Measurements from ENCODE around the gene TCERG1L.
"Not testable (repeated sequence)": the region's sequence is repeated elsewhere in the genome, so short reads cannot be mapped to it uniquely, and the experiment has no call there.

TCERG1L gene

GRCh38 chr10:131249238-131249954 is 62.1 kb downstream of the TCERG1L start:
- no peak for DNase-seq (ENCODE audit: low read depth in 2 of 2)

- no peak for DNase-seq (ENCODE audit: low read depth in 2 of 2)
Observed at GRCh38 chr10:131248376-131249165, 63.0 kb downstream of the TCERG1L start.

GRCh38 chr10:131247873-131248272 is 63.6 kb downstream of the TCERG1L start:
- no peak for DNase-seq (ENCODE audit: low read depth in 2 of 2)

DNA sequence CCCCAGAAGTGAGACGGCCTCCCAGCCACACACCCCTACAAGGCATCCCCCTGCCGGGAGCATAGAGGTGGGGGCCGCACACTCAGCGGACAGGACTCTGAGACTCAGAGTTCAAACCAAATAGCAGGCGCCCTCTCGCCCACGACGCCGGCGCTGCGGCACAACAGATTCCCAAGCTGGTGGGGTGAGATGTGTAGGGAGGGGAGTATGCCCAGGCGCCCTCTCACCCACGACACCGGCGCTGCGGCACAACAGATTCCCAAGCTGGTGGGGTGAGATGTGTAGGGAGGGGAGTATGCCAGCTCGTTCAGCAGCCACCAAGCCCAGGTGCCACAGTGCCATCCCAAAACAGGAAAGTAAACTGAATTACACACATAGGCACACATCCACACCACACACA is 64.7 kb downstream of the TCERG1L start:
- no peak for DNase-seq (ENCODE audit: low read depth in 2 of 2)

DNA sequence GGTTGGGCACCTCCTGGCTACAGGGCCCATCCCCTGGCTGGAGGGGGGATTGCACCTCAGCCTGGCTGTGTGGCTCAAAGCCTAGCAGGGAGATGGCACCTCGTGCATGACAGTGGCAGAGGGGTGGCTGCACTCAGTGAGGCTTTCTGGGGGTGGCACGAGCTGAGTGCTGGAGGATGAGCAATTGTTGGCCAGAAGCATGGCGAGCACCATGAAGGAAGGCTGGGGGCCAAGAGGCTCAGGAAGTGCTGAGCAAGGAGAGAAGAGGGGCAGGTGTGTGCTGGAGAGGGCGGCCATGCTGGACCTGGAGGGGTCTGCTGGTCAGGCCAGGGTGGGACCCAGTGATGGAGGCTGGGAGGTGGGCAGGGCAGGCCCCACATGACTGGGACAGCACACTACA is 65.4 kb downstream of the TCERG1L start:
- no peak for DNase-seq (ENCODE audit: low read depth in 2 of 2)

DNA sequence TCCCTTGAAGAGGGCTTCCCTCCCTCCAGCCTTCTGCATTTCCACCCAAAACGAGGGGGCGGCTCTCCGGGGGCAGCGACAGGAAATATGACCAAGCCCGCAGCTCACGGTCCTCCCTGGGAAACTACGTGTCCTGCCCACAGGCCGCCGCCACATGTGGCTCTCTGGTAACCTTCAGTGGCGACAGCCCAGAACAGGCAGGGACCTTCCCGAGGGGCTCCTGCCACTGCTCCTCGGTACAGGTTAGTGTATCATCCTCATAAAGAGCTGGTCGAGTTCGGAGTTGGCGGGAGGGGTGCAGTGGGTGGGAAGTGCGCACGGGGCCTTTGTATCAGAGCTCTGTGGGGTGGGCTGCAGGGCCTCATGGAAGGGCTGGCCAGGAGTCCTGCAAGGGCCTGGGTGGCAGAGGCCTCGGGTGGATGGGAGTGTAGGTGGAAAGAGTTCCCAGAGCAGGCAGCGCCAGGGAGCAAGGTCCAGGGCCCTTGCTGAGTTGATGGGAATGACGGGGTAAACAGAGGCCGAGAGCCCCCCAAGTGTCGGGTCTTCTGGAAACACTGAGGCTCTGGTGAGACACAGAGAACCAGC is 66.0 kb downstream of the TCERG1L start:
- DNase-seq (ENCODE audit: low read depth in 2 of 2), result no peak

DNA sequence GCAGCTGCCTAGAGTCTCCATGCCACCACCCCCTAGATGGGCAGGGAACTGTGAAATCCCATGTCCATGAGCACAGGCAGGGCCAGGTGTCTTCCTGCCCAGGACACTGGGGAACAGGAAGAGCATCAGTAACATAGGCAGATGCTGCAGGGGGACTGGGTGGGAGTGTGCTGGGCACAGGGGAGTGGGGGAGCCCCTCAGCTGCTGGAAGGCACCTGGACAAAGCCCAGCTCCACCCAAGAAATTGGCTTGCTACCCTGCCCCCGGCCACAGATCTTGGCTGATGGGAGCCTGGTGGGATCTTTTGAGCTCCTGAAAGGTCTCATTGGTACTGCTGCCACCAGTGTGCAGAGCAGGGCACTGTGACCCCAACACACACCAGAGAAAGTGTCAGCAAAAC is 66.7 kb downstream of the TCERG1L start:
- no peak for DNase-seq (ENCODE audit: low read depth in 2 of 2)

DNA sequence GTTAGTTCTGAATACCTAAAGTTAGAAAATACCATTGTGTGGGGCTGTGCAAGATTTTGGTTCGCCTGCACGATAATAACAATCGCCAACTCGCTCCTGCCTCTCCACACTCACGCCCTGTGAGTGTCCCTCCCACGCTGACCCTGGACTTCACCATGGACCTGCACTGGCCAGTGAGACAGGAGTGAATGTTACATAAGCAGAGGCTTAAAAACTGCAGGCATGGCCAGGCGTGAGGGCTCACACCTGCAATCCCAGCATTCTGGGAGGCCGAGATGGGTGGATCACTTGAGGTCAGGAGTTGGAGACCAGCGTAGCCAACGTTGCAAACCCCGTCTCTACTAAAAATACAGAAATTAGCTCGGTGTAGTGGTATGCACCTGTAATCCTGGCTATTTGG is 68.4 kb downstream of the TCERG1L start:
- DNase-seq (ENCODE audit: low read depth in 2 of 2), result no peak

GRCh38 chr10:131242007-131242406 is 69.5 kb downstream of the TCERG1L start:
- DNase-seq (ENCODE audit: low read depth in 2 of 2), result no peak

GRCh38 chr10:131240691-131241090 is 70.8 kb downstream of the TCERG1L start:
- no peak for DNase-seq (ENCODE audit: low read depth in 2 of 2)

DNA sequence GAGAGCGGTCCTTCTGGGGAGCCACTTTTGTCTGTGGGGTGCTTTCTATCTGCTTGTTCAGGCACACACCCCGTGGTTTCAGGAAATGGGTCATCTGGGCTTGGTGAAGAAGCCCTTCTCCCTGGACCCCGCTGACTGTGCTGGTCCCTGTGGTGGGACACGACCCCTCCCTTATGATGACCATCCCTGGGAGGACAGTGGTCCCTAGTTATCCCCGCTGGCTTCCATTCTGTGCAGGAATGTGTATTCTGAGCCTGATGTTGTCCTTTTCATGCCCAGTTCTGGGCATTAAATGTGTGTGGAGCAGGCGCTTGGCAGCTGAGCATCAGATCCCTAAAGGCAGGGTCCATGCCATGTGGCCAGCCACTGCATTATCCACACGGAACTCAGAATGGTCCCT is 71.6 kb downstream of the TCERG1L start:
- no peak for DNase-seq (ENCODE audit: low read depth in 2 of 2)

GRCh38 chr10:131239450-131239849 is 72.1 kb downstream of the TCERG1L start:
- DNase-seq (ENCODE audit: low read depth in 2 of 2), result no peak

GRCh38 chr10:131238669-131239280 is 72.7 kb downstream of the TCERG1L start:
- DNase-seq (ENCODE audit: low read depth in 2 of 2), result no peak

DNA sequence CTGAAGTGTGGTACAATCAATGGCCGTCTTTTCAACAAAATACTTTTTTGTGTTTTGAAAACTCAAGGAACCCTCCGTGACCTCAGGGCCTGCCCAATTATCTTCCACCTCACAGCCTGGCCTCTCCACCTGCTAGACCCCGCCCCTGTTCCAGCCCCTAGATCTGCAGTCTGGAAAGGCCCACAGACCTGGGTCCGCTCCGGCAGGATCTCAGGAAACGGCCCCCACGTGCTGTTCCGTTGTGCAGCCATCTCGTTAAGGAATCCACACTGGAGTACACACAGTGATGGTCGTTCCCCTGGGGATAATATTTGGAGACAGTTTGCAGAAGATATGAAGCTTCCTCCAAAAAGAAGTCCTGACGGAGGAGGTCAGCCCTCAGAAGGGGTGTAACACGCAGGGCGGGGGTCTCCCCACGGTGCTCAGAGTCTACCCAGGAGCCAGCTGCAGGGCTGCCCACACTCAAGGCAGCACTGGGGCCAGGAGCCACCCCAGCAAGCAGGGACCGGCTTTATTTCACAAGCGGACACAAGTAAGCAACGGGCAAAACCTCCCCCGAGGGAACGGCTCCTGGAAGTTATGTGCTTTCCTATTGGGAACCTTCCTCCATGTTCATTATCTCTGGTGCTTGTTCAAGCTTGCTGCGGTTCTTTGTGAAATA is 73.4 kb downstream of the TCERG1L start:
- DNase-seq (ENCODE audit: low read depth in 2 of 2), result no peak

DNA sequence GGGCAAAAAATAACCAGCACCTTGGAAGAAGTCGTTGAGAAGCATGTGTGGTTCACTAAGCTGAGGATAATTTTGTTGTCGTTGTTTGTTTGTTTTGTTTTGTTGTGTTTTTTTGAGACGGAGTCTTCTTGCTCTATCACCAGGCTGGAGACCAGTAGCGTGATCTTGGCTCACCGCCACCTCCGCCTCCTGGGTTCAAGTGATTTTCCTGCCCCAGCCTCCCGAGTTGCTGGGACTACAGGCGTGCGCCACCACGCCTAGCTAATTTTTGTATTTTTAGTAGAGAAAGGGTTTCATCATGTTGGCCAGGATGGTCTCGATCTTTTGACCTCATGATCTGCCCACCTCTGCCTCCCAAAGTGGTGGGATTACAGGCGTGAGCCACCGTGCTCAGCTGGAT is 76.9 kb downstream of the TCERG1L start:
- not testable (repeated sequence) for DNase-seq (ENCODE audit: low read depth in 2 of 2)

DNA sequence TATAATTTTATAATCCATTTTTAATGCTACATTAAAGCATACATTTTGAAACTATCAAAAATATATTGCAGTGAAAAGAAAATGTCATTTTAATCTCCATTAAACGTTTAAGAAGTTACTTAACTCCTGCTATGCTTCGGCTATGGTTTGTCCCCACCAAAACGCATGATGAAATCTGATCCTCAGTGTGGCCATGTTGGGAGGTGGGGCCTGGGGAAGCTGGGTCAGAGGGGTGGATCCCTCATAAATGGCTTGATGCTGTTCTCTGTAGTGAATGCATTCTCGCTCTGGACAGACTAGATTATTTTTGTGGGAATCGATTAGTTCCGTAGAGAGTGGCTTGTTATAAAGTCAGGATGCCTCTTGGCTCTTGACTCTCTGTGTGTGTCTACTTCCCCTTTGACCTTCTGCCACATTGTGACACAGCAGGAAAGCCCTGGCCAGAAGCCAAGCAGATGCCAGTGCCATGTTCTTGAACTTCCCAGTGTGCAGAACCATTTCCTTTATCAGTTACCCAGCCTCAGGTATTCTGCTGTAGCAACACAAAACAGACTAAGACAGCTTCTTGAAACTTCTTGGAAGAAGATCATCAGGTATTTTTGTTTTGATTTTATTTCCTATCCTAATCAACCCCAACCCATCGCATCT is 77.8 kb downstream of the TCERG1L start:
- no peak for DNase-seq (ENCODE audit: low read depth in 2 of 2)

GRCh38 chr10:131231965-131232541 is 79.5 kb downstream of the TCERG1L start:
- no peak for DNase-seq (ENCODE audit: low read depth in 2 of 2)

DNA sequence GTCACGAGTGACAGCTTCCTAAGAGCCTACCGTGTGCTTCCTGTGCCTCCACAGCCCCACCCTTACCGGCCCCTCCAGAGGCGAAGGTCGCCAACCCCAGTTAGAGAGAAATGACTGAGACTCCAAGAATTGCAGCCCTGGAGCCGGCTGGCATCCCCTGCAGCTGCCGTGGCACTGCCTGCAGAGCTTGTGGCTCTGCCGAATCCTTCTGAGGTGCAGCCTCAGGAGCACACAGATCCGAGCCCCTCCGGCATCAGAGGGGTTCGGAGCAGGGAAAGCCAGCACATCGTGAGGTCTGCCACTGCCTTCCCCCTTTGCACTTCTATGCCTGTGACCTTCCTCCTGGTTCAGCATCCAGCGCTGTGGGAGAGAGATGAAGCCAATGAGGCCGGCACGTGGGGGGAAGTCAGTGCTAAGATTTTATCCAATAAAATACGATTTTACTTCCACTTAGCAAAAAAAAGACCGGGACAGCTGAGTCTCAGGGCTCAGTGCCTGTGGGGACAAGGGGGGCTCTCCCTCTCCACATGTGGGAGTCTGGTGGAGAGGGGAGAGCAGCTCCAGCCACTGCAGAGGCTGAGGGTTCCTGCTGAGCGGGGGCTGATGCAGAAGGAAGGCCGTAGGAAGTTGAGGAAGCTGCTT is 80.1 kb downstream of the TCERG1L start:
- no peak for DNase-seq (ENCODE audit: low read depth in 2 of 2)

DNA sequence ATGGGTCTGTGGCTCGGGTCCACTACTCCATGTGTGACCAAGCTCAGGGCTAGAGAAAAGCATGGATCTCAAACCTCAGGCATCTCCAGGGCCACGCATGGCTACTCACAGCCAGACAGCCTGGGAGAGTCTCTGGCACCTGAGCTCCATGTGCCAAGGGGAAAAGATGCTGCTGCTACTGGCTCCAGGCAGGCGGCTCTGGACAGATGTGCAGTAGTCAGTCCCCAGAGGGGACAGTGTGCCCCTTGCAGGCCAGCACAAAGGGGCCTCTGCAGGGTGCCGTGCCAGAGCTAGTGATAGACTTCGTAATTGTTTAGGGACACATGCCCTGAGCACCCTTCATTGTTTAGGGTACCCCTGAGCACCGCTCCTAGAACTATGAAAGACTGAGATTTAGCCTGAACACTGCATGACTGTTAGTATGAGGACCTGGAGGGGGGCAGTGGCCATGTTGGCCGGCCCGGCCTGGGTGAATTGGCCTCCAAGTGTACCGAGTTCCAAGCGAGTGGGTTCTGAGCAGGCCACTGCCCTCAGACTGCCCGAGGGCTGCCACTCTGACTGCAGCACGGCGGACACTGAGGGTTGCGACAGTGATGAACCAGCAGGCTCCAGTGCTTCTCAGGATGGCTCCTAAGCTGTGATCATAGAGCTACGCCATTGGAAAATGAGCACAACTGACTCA is 80.7 kb downstream of the TCERG1L start:
- DNase-seq (ENCODE audit: low read depth in 2 of 2), result no peak

DNA sequence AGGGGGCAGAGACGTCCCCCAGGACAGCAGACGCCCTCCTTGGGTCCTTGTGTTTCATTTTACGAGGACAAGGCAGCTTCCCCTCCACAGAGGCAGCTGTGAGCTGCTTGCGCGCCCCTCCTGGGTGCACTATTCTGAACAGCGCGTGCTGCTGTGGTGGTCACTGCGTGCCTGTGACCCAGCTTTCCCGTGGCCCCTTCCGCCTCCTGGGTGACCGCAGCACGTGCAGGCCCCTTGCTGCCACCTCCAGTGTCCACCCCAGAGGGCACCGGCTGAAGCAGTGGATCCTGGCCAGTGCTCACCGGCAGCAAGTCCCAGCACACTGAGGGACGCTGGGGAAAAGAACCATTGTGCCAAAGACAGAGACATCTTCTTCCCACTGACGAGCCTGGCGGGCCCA is 81.4 kb downstream of the TCERG1L start:
- DNase-seq (ENCODE audit: low read depth in 2 of 2), result no peak
